HL-60 (cell line): ENCODE results near the gene LRRN2.

Source experiments
- DNase-seq, 2 experiments: peaks; one replicate each; pipeline ENCODE4 v3.0.0-alpha.2; 2010 to 2020; ENCODE audit warnings: low read depth in 1 of 2, low spot score in 1 of 2
- H3K27ac ChIP-seq: fragments of 250-450 bp; sonication (Bioruptor Pico); replicated peaks from 2 replicates; pipeline ENCODE4 v1.5.1; 2020; ENCODE audit warnings: mild to moderate bottlenecking, moderate library complexity
- H3K27me3 ChIP-seq: fragments of 250-450 bp; sonication (Bioruptor Pico); 2 replicates; pipeline ENCODE4 v1.5.1; 2021; ENCODE audit warnings: mild to moderate bottlenecking, moderate library complexity; ENCODE audit not compliant: insufficient read depth, poor library complexity, severe bottlenecking
- H3K4me3 ChIP-seq: replicated peaks from 2 replicates; pipeline ENCODE4 v1.5.1; 2011; ENCODE audit warnings: mild to moderate bottlenecking, control low read depth, low read length; ENCODE audit not compliant: insufficient read depth
- GABPA ChIP-seq: IDR thresholded peaks from 2 replicates; pipeline ENCODE4 v1.6.1; 2012; ENCODE audit warnings: low read depth
- POLR2AphosphoS5 ChIP-seq: IDR thresholded peaks from 2 replicates; pipeline ENCODE4 v1.6.1; 2012; ENCODE audit warnings: low read depth
- REST ChIP-seq: IDR thresholded peaks from 2 replicates; pipeline ENCODE4 v1.6.1; 2012; ENCODE audit warnings: low read depth; ENCODE audit not compliant: insufficient replicate concordance
- SPI1 ChIP-seq: IDR thresholded peaks from 2 replicates; pipeline ENCODE4 v1.6.1; 2012; ENCODE audit warnings: low read depth, mild to moderate bottlenecking, borderline replicate concordance
- TF ChIP-seq, protein P1 (sequence below): IDR thresholded peaks from one replicate; pipeline ENCODE4 v1.5.1; 2011; ENCODE audit warnings: low read length, control low read depth, inconsistent platforms; ENCODE audit not compliant: insufficient read depth

Gene LRRN2

GRCh38 chr1:204583909-204584632 is 101.5 kb downstream of the LRRN2 start:
- Histone ChIP-seq H3K4me3 (no peak overlapping the region), H3K27ac (no peak overlapping the region), H3K27me3 (no peaks in the 10 kb centered on the region)
- no peak for DNase-seq
- TF ChIP-seq POLR2AphosphoS5 = no peak
- TF ChIP-seq GABPA = no peak
- TF ChIP-seq SPI1 = no peak
- TF ChIP-seq, protein P1, sequence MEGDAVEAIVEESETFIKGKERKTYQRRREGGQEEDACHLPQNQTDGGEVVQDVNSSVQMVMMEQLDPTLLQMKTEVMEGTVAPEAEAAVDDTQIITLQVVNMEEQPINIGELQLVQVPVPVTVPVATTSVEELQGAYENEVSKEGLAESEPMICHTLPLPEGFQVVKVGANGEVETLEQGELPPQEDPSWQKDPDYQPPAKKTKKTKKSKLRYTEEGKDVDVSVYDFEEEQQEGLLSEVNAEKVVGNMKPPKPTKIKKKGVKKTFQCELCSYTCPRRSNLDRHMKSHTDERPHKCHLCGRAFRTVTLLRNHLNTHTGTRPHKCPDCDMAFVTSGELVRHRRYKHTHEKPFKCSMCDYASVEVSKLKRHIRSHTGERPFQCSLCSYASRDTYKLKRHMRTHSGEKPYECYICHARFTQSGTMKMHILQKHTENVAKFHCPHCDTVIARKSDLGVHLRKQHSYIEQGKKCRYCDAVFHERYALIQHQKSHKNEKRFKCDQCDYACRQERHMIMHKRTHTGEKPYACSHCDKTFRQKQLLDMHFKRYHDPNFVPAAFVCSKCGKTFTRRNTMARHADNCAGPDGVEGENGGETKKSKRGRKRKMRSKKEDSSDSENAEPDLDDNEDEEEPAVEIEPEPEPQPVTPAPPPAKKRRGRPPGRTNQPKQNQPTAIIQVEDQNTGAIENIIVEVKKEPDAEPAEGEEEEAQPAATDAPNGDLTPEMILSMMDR = no peak
- no peak for TF ChIP-seq REST

DNA sequence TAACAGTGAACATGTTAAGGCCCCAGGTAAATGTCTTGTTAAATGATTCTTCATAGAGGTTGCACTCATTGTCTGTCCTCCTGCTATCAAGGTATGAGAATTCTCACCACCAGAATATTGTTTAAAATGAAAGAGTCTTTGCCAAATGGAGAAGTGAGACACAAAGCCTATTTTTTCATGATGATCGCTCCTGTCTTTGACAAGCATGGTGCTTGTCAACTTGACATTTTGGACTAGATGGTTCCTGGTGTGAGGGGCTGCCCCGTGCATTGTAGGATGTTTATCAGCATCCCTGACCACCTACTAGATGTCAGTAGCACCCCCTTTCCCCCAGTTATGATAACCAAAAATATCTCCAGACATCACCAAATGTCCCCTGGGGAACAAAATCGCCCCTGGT is 103.8 kb downstream of the LRRN2 start:
- no peak for DNase-seq
- no peak for TF ChIP-seq REST
- no peak for TF ChIP-seq SPI1
- TF ChIP-seq GABPA = no peak
- TF ChIP-seq, protein P1 = no peak
- no peak for TF ChIP-seq POLR2AphosphoS5
- Histone ChIP-seq H3K4me3 (no peak overlapping the region), H3K27me3 (no peaks in the 10 kb centered on the region), H3K27ac (no peak overlapping the region)

DNA sequence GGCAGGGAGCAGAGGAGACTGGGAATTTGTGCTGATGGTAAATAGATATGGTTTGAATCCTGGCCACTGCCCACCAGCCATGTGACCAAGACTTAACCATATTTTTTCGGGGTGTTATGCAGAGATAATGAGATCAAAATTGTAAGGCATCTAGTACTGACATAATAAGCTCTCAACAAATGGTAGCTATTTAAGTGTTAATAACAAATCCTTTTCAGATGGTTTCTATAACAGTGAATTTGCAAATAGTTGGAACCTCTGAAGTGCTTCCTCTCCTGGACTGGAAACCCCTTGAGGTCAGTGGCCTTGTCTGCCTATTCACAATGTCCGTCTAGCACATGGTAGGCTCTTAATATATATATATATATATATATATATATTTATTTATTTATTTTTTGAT is 104.7 kb downstream of the LRRN2 start:
- no peak overlapping the region for H3K27ac ChIP-seq
- TF ChIP-seq GABPA = no peak
- TF ChIP-seq, protein P1 = no peak
- TF ChIP-seq POLR2AphosphoS5 = no peak
- no peak for TF ChIP-seq SPI1
- TF ChIP-seq REST = no peak
- DNase-seq = no peak
- no peak overlapping the region for H3K4me3 ChIP-seq
- no peaks in the 10 kb centered on the region for H3K27me3 ChIP-seq
